GM18498 (cell line): ENCODE measurements around the gene SLC4A1.
"Not testable (repeated sequence)": the region's sequence is repeated elsewhere in the genome, so short reads cannot be mapped to it uniquely, and the experiment has no call there.

ENCODE experiments used
- ATAC-seq: cut with Tn5 transposase; IDR thresholded peaks from one replicate; pipeline ENCODE4 v1.9.1; 2021; ENCODE audit warnings: mild to moderate bottlenecking, moderate library complexity; ENCODE audit not compliant: unreplicated experiment

The SLC4A1 gene

GRCh38 chr17:44257815-44258760 is 9.8 kb downstream of the SLC4A1 start:
- ATAC-seq, result no peak

GRCh38 chr17:44256671-44257070 is 11.3 kb downstream of the SLC4A1 start:
- ATAC-seq, result no peak

- ATAC-seq, result no peak
These were observed 12.0 kb downstream of the SLC4A1 start for GRCh38 chr17:44255915-44256314.

GRCh38 chr17:44254361-44255095 is 13.4 kb downstream of the SLC4A1 start:
- no peak for ATAC-seq

- no peak for ATAC-seq
These were observed 14.9 kb downstream of the SLC4A1 start for GRCh38 chr17:44253006-44253405.

- no peak for ATAC-seq
These were observed 16.9 kb downstream of the SLC4A1 start for GRCh38 chr17:44251062-44251461.

- no peak for ATAC-seq
These were observed 18.3 kb downstream of the SLC4A1 start for GRCh38 chr17:44249501-44250246.

GRCh38 chr17:44247876-44248736 is 19.8 kb downstream of the SLC4A1 start:
- ATAC-seq, result no peak

GRCh38 chr17:44247440-44247841 is 20.5 kb downstream of the SLC4A1 start:
- ATAC-seq, result no peak

- ATAC-seq, result no peak
These were observed 26.8 kb downstream of the SLC4A1 start for GRCh38 chr17:44241106-44241624.

- ATAC-seq, result not testable (repeated sequence)
These were observed 30.0 kb downstream of the SLC4A1 start for GRCh38 chr17:44237886-44238285.

GRCh38 chr17:44236444-44236991 is 31.4 kb downstream of the SLC4A1 start:
- ATAC-seq, result no peak

- no peak for ATAC-seq
These were observed 32.4 kb downstream of the SLC4A1 start for GRCh38 chr17:44235583-44235936.

GRCh38 chr17:44233582-44233981 is 34.4 kb downstream of the SLC4A1 start:
- no peak for ATAC-seq

GRCh38 chr17:44232061-44232460 is 35.9 kb downstream of the SLC4A1 start:
- ATAC-seq, result no peak

- ATAC-seq, result no peak
These were observed 37.8 kb downstream of the SLC4A1 start for GRCh38 chr17:44230140-44230539.

- ATAC-seq, result no peak
These were observed 38.8 kb downstream of the SLC4A1 start for GRCh38 chr17:44229090-44229489.

GRCh38 chr17:44223541-44224071 is 44.3 kb downstream of the SLC4A1 start:
- no peak for ATAC-seq

GRCh38 chr17:44222112-44222869 is 45.6 kb downstream of the SLC4A1 start:
- no peak for ATAC-seq
